K562 (cell line): ENCODE measurements around the gene TTLL9. TPM values are rescaled to one million over a fixed set of nuclear protein-coding genes. Genes with fewer than 3 reads are reported as not detected.

Source experiments
- ATAC-seq: fragments of 200-7000 bp; cut with Tn5 transposase; 3 replicates; pipeline ENCODE4 v1.9.1; 2020; ENCODE audit warnings: moderate library complexity
- BruUV-seq: library from RNA; stranded (reverse); fragments of 400-500 nt; replicated peaks from 2 replicates; lab custom pipeline; 2021; lab: Mats Ljungman, UMichigan
- CTCF ChIA-PET: fragments of 300-600 bp; formaldehyde crosslinking; extraction: SDS; loops from one replicate; lab custom pipeline; 2021; ENCODE audit warnings: low intra/inter-chr PET ratio; lab: Yijun Ruan, JAX
- POLR2A ChIA-PET: fragments of 300-600, 350-650 bp; sonication (Branson Sonifier 250); formaldehyde crosslinking; extraction: SDS; loops from one replicate; lab custom pipeline; 2021; ENCODE audit warnings: antibody characterized with exemption, inconsistent platforms; lab: Yijun Ruan, JAX
- DNase-seq, 4 experiments: peaks; one replicate each; pipeline versions ENCODE4 v3.0.0 to v3.0.0-alpha.2; 2011 to 2018; ENCODE audit warnings: low spot score in 3 of 4, mixed read lengths in 3 of 4; ENCODE audit errors: extremely low read depth in 1 of 4
- FAIRE-seq: peaks from 2 replicates; lab custom pipeline; 2011; peaks lifted over from hg19 to GRCh38; lab: Jason Lieb, UNC
- H2AFZ ChIP-seq: 2 replicates; pipeline ENCODE4 v1.6.0; 2011; ENCODE audit warnings: low read depth, low read length, control low read depth, inconsistent platforms
- H3K27ac ChIP-seq: fragments of 200-600 bp; 3 replicates; pipeline ENCODE4 v1.8.0; 2011; ENCODE audit warnings: low read depth, mild to moderate bottlenecking, control low read depth, inconsistent platforms, low read length, moderate library complexity, mixed read lengths; ENCODE audit errors: extremely low read depth
- H3K27me3 ChIP-seq, 2 experiments: fragments of 300-600 bp in 1 of 2; 2 replicates in 1 of 2; 3 replicates in 1 of 2; pipeline versions ENCODE4 v1.6.0 to v1.8.0; 2011; ENCODE audit warnings: inconsistent platforms in 2 of 2, low read length in 2 of 2, mild to moderate bottlenecking in 1 of 2, mixed read lengths in 1 of 2, moderate library complexity in 1 of 2; ENCODE audit not compliant: control insufficient read depth in 2 of 2, insufficient read depth in 2 of 2
- H3K36me3 ChIP-seq: fragments of 300-600 bp; 3 replicates; pipeline ENCODE4 v1.8.0; 2011; ENCODE audit warnings: mild to moderate bottlenecking, low read length, inconsistent platforms; ENCODE audit not compliant: control insufficient read depth, insufficient read depth
- H3K4me1 ChIP-seq, 2 experiments: fragments of 200-600 bp in 1 of 2; replicated peaks in 1 of 2; 2 replicates in 1 of 2; 3 replicates in 1 of 2; pipeline versions ENCODE4 v1.5.1 to v1.8.0; 2011; ENCODE audit warnings: inconsistent platforms in 2 of 2, low read length in 2 of 2, mild to moderate bottlenecking in 1 of 2, mixed read lengths in 1 of 2, moderate library complexity in 1 of 2; ENCODE audit not compliant: control insufficient read depth in 2 of 2, insufficient read depth in 2 of 2
- H3K4me2 ChIP-seq: 2 replicates; pipeline ENCODE4 v1.6.1; 2011; ENCODE audit warnings: low read length, control low read depth, inconsistent platforms, mixed read lengths; ENCODE audit not compliant: insufficient read depth
- H3K4me3 ChIP-seq: fragments of 200-600 bp; sonication (generic), shearing (Covaris generic); 2 replicates; pipeline ENCODE4 v1.5.1; 2016; ENCODE audit warnings: control low read depth, inconsistent platforms
- H3K79me2 ChIP-seq: fragments of 200-600 bp; 3 replicates; pipeline ENCODE4 v1.8.0; 2011; ENCODE audit warnings: low read length, inconsistent platforms; ENCODE audit not compliant: control insufficient read depth, insufficient read depth
- H3K9ac ChIP-seq, 2 experiments: 2 replicates each; pipeline versions ENCODE4 v1.6.0 to v1.6.1; 2011; ENCODE audit warnings: low read depth in 2 of 2, low read length in 2 of 2, control low read depth in 1 of 2, inconsistent platforms in 1 of 2, mild to moderate bottlenecking in 1 of 2, mixed read lengths in 1 of 2; ENCODE audit not compliant: insufficient read depth in 1 of 2
- H3K9me1 ChIP-seq: one replicate; pipeline ENCODE4 v1.6.0; 2011; ENCODE audit warnings: inconsistent platforms, mild to moderate bottlenecking, low read length, moderate library complexity; ENCODE audit not compliant: control insufficient read depth, insufficient read depth
- H3K9me3 ChIP-seq: replicated peaks from 2 replicates; pipeline ENCODE4 v1.5.1; 2011; ENCODE audit warnings: low read depth, low read length, inconsistent platforms; ENCODE audit not compliant: control insufficient read depth, insufficient read depth
- H4K20me1 ChIP-seq: replicated peaks from 2 replicates; pipeline ENCODE4 v1.6.1; 2011; ENCODE audit warnings: low read length, inconsistent platforms, mixed read lengths; ENCODE audit not compliant: control insufficient read depth, insufficient read depth
- DMBX1 ChIP-seq: fragments of 250-450 bp; sonication (Bioruptor Pico); IDR thresholded peaks from 2 replicates; pipeline ENCODE4 v1.8.0; 2022; ENCODE audit warnings: inconsistent platforms, mild to moderate bottlenecking, moderate library complexity, borderline replicate concordance
- ESRRA ChIP-seq: fragments of 450-650 bp; IDR thresholded peaks from 2 replicates; pipeline ENCODE4 v1.6.1; 2014; ENCODE audit warnings: low read depth, mild to moderate bottlenecking, moderate library complexity, borderline replicate concordance
- KDM1A ChIP-seq, 2 experiments: fragments of 450-650 bp; IDR thresholded peaks; 2 replicates each; pipeline ENCODE4 v1.6.1; 2016; ENCODE audit warnings: mild to moderate bottlenecking in 2 of 2
- MAFK ChIP-seq: IDR thresholded peaks from 2 replicates; pipeline ENCODE4 v1.6.1; 2011; ENCODE audit warnings: low read length, improper control_type of control experiment
- MGA ChIP-seq: fragments of 450-650 bp; IDR thresholded peaks from 2 replicates; pipeline ENCODE4 v1.6.1; 2016; ENCODE audit warnings: mild to moderate bottlenecking, moderate library complexity
- MIER1 ChIP-seq: fragments of 450-650 bp; IDR thresholded peaks from 2 replicates; pipeline ENCODE4 v1.6.1; 2016; ENCODE audit warnings: antibody characterized with exemption, mild to moderate bottlenecking, low read depth
- RBM34 ChIP-seq: fragments of 200-400 bp; formaldehyde crosslinking; IDR thresholded peaks from 2 replicates; pipeline ENCODE4 v1.6.1; 2018; ENCODE audit warnings: low read length, borderline replicate concordance; ENCODE audit not compliant: insufficient read depth
- SETDB1 ChIP-seq: IDR thresholded peaks from one replicate; pipeline ENCODE4 v1.6.1; 2012; ENCODE audit warnings: low read length, control low read depth, inconsistent platforms
- SMARCA5 ChIP-seq: fragments of 450-650 bp; IDR thresholded peaks from 2 replicates; pipeline ENCODE4 v1.6.1; 2016
- SRSF9 ChIP-seq: fragments of 200-400 bp; formaldehyde crosslinking; IDR thresholded peaks from 2 replicates; pipeline ENCODE4 v1.6.1; 2017; ENCODE audit warnings: low read depth, low read length, borderline replicate concordance
- ZBTB17 ChIP-seq: fragments of 450-650 bp; formaldehyde crosslinking; IDR thresholded peaks from 2 replicates; pipeline ENCODE4 v1.4.0; 2020; ENCODE audit warnings: mild to moderate bottlenecking
- ZNF695 ChIP-seq: fragments of 450-650 bp; formaldehyde crosslinking; IDR thresholded peaks from 2 replicates; pipeline ENCODE4 v1.4.0; 2020; ENCODE audit warnings: mild to moderate bottlenecking, moderate library complexity
- ZNF778 ChIP-seq: fragments of 450-650 bp; formaldehyde crosslinking; IDR thresholded peaks from 2 replicates; pipeline ENCODE4 v1.4.0; 2020; ENCODE audit warnings: mild to moderate bottlenecking, moderate library complexity
- WGBS: fragments of 100-300 bp; shearing (Covaris generic); methylation state at CpG from one replicate; pipeline ENCODE4 v1.1.6; 2016; ENCODE audit warnings: low coverage, mixed read lengths; ENCODE audit not compliant: insufficient coverage; ENCODE audit errors: missing lambda C conversion rate; 5-methylcytosine and 5-hydroxymethylcytosine counted together
- in situ Hi-C: fragments of 300-500 bp; cut with MboI; formaldehyde crosslinking; loops from 4 replicates; pipeline ENCODE4 v1.15.0; 2018; ENCODE audit warnings: inconsistent platforms, mixed read lengths
- intact Hi-C: fragments of 100-400 bp; cut with micrococcal nuclease; formaldehyde crosslinking; loops from 2 replicates; pipeline ENCODE4 v1.14.2; 2022
- polyA plus RNA-seq, 8 experiments: library from polyadenylated mRNA; depleted of rRNA in 4 of 8; stranded (reverse) in 5 of 8; unstranded in 3 of 8; fragments of >200 nt; fragmentation: Nextera tagmentation in 2 of 8; fragmentation: Illumina TruSeq in 1 of 8; extraction: Ambion mirVana in 2 of 8; extraction: Trizol in 1 of 8; gene quantifications; 2 replicates each; pipeline versions ENCODE4 v1.2.1 to v1.2.3, GENCODE V29; 2011 to 2014; ENCODE audit warnings: inconsistent platforms in 1 of 8, missing spikeins in 1 of 8
- total RNA-seq, 7 experiments: library from RNA; depleted of rRNA in 6 of 7; stranded (reverse); fragments of >200 nt in 6 of 7; fragmentation: Illumina TruSeq in 2 of 7; extraction: Trizol in 2 of 7; gene quantifications; 2 replicates each; pipeline versions ENCODE4 v1.2.1 to v1.2.3, GENCODE V29; 2011 to 2021; ENCODE audit warnings: low replicate concordance in 1 of 7

Gene TTLL9
- total and polyA plus RNA-seq, 9 of the 15 experiments (the other 6 are each of a cell fraction or from before 2014, with no cell fraction given), result 0.06 to 0.07 TPM; not detected in 7

- no peaks in the 10 kb centered on the region for H3K9me1 ChIP-seq
- ATAC-seq, result no peak
- H3K4me1 ChIP-seq, result no peaks in the 10 kb centered on the region
- ChIA-PET POLR2A (interaction anchor here (0.7 kb wide), 1 partner anchor 66 kb away, joined by 3 read pairs; no protein-coding TSS in a partner anchor), CTCF (no interaction called here)
- in situ Hi-C loops (no loop called here), intact Hi-C loops (no loop called here)
- no peak for FAIRE-seq
- H3K36me3 ChIP-seq, result no peaks in the 10 kb centered on the region
- H3K27ac ChIP-seq, result no peak overlapping the region
- H3K4me2 ChIP-seq, result no peak overlapping the region
- no peaks in the 10 kb centered on the region; the same call in 1 of the 2 replicates for H4K20me1 ChIP-seq
- no peak for DNase-seq
- no peak overlapping the region for H3K9ac ChIP-seq
- no peak overlapping the region for H2AFZ ChIP-seq
- H3K27me3 ChIP-seq, result peaks cover 13 to 23% of the 10 kb centered on the region in 2 experiments; a peak in 3 of 5 replicates
- H3K9me3 ChIP-seq, result no peaks in the 10 kb centered on the region
- no peaks in the 10 kb centered on the region for H3K79me2 ChIP-seq
- BruUV-seq, result no TSS peak
- 0% methylated on average over 2 of the region's 2 CpGs for WGBS
- no peak overlapping the region for H3K4me3 ChIP-seq
- TF ChIP-seq SMARCA5 (0 out of 2 replicates have a peak, but pooled peaks have one; percentile 20), ZNF695 (CRISPR knock-in tag) (no peak), ZNF778 (CRISPR knock-in tag) (no peak), RBM34 (no peak), SETDB1 (no peak), DMBX1 (CRISPR knock-in tag) (no peak), ESRRA (peak; percentile 43; the same call in 1 of the 2 replicates), SRSF9 (no peak), MIER1 (no peak), MGA (no peak), ZBTB17 (CRISPR knock-in tag) (no peak), MAFK (no peak), KDM1A (IDR thresholded peaks at IDR 0.05) (peak; percentile 37 to 51; a peak in 2 of 4 replicates)
Measured at GRCh38 chr20:31975874-31976273, 105.4 kb downstream of the TTLL9 start.
